K562 (cell line): ENCODE results near the gene PDPK1. TPM values are rescaled to one million over a fixed set of nuclear protein-coding genes. Genes with fewer than 3 reads are reported as not detected.

ENCODE experiments used
- ATAC-seq: fragments of 200-7000 bp; cut with Tn5 transposase; 3 replicates; pipeline ENCODE4 v1.9.1; 2020; ENCODE audit warnings: moderate library complexity
- BruUV-seq: library from RNA; stranded (reverse); fragments of 400-500 nt; replicated peaks from 2 replicates; lab custom pipeline; 2021; lab: Mats Ljungman, UMichigan
- CTCF ChIA-PET: fragments of 300-600 bp; formaldehyde crosslinking; extraction: SDS; loops from one replicate; lab custom pipeline; 2021; ENCODE audit warnings: low intra/inter-chr PET ratio; lab: Yijun Ruan, JAX
- POLR2A ChIA-PET: fragments of 300-600, 350-650 bp; sonication (Branson Sonifier 250); formaldehyde crosslinking; extraction: SDS; loops from one replicate; lab custom pipeline; 2021; ENCODE audit warnings: antibody characterized with exemption, inconsistent platforms; lab: Yijun Ruan, JAX
- DNase-seq, 4 experiments: peaks; one replicate each; pipeline versions ENCODE4 v3.0.0 to v3.0.0-alpha.2; 2011 to 2018; ENCODE audit warnings: low spot score in 3 of 4, mixed read lengths in 3 of 4; ENCODE audit errors: extremely low read depth in 1 of 4
- FAIRE-seq: peaks from 2 replicates; lab custom pipeline; 2011; peaks lifted over from hg19 to GRCh38; lab: Jason Lieb, UNC
- H2AFZ ChIP-seq: 2 replicates; pipeline ENCODE4 v1.6.0; 2011; ENCODE audit warnings: low read depth, low read length, control low read depth, inconsistent platforms
- H3K27ac ChIP-seq: fragments of 200-600 bp; 3 replicates; pipeline ENCODE4 v1.8.0; 2011; ENCODE audit warnings: low read depth, mild to moderate bottlenecking, control low read depth, inconsistent platforms, low read length, moderate library complexity, mixed read lengths; ENCODE audit errors: extremely low read depth
- H3K27me3 ChIP-seq, 2 experiments: fragments of 300-600 bp in 1 of 2; 2 replicates in 1 of 2; 3 replicates in 1 of 2; pipeline versions ENCODE4 v1.6.0 to v1.8.0; 2011; ENCODE audit warnings: inconsistent platforms in 2 of 2, low read length in 2 of 2, mild to moderate bottlenecking in 1 of 2, mixed read lengths in 1 of 2, moderate library complexity in 1 of 2; ENCODE audit not compliant: control insufficient read depth in 2 of 2, insufficient read depth in 2 of 2
- H3K36me3 ChIP-seq: fragments of 300-600 bp; 3 replicates; pipeline ENCODE4 v1.8.0; 2011; ENCODE audit warnings: mild to moderate bottlenecking, low read length, inconsistent platforms; ENCODE audit not compliant: control insufficient read depth, insufficient read depth
- H3K4me1 ChIP-seq, 2 experiments: fragments of 200-600 bp in 1 of 2; replicated peaks in 1 of 2; 2 replicates in 1 of 2; 3 replicates in 1 of 2; pipeline versions ENCODE4 v1.5.1 to v1.8.0; 2011; ENCODE audit warnings: inconsistent platforms in 2 of 2, low read length in 2 of 2, mild to moderate bottlenecking in 1 of 2, mixed read lengths in 1 of 2, moderate library complexity in 1 of 2; ENCODE audit not compliant: control insufficient read depth in 2 of 2, insufficient read depth in 2 of 2
- H3K4me2 ChIP-seq: 2 replicates; pipeline ENCODE4 v1.6.1; 2011; ENCODE audit warnings: low read length, control low read depth, inconsistent platforms, mixed read lengths; ENCODE audit not compliant: insufficient read depth
- H3K4me3 ChIP-seq: fragments of 200-600 bp; sonication (generic), shearing (Covaris generic); 2 replicates; pipeline ENCODE4 v1.5.1; 2016; ENCODE audit warnings: control low read depth, inconsistent platforms
- H3K79me2 ChIP-seq: fragments of 200-600 bp; 3 replicates; pipeline ENCODE4 v1.8.0; 2011; ENCODE audit warnings: low read length, inconsistent platforms; ENCODE audit not compliant: control insufficient read depth, insufficient read depth
- H3K9ac ChIP-seq, 2 experiments: 2 replicates each; pipeline versions ENCODE4 v1.6.0 to v1.6.1; 2011; ENCODE audit warnings: low read depth in 2 of 2, low read length in 2 of 2, control low read depth in 1 of 2, inconsistent platforms in 1 of 2, mild to moderate bottlenecking in 1 of 2, mixed read lengths in 1 of 2; ENCODE audit not compliant: insufficient read depth in 1 of 2
- H3K9me1 ChIP-seq: one replicate; pipeline ENCODE4 v1.6.0; 2011; ENCODE audit warnings: inconsistent platforms, mild to moderate bottlenecking, low read length, moderate library complexity; ENCODE audit not compliant: control insufficient read depth, insufficient read depth
- H3K9me3 ChIP-seq: replicated peaks from 2 replicates; pipeline ENCODE4 v1.5.1; 2011; ENCODE audit warnings: low read depth, low read length, inconsistent platforms; ENCODE audit not compliant: control insufficient read depth, insufficient read depth
- H4K20me1 ChIP-seq: replicated peaks from 2 replicates; pipeline ENCODE4 v1.6.1; 2011; ENCODE audit warnings: low read length, inconsistent platforms, mixed read lengths; ENCODE audit not compliant: control insufficient read depth, insufficient read depth
- CBX8 ChIP-seq: fragments of 200-600 bp; sonication (generic); IDR thresholded peaks from 2 replicates; pipeline ENCODE4 v1.6.1; 2012; ENCODE audit warnings: borderline replicate concordance, mixed run types, low read depth, mild to moderate bottlenecking, moderate library complexity, mixed read lengths, low read length, control low read depth, inconsistent platforms; ENCODE audit not compliant: poor library complexity, severe bottlenecking; ENCODE audit errors: extremely low read depth
- FOXM1 ChIP-seq, 2 experiments: fragments of 450-650 bp in 1 of 2; sonication (generic) in 1 of 2; formaldehyde crosslinking in 1 of 2; IDR thresholded peaks; 2 replicates each; pipeline versions ENCODE4 v1.6.1 to v1.9.0; 2017 to 2022; ENCODE audit warnings: low read depth in 2 of 2, mild to moderate bottlenecking in 2 of 2, missing genetic modification reagents in 1 of 2, moderate library complexity in 1 of 2
- MYBL2 ChIP-seq, 2 experiments: fragments of 450-650 bp in 1 of 2; sonication (generic) in 1 of 2; formaldehyde crosslinking in 1 of 2; IDR thresholded peaks; 2 replicates each; pipeline versions ENCODE4 v1.6.1 to v1.8.1; 2017 to 2022; ENCODE audit warnings: borderline replicate concordance in 1 of 2, inconsistent platforms in 1 of 2, low read depth in 1 of 2, mild to moderate bottlenecking in 1 of 2, missing genetic modification reagents in 1 of 2, moderate library complexity in 1 of 2
- NFE2L1 ChIP-seq: fragments of 450-650 bp; IDR thresholded peaks from 2 replicates; pipeline ENCODE4 v1.6.1; 2016; ENCODE audit warnings: missing genetic modification characterization, low read depth, mild to moderate bottlenecking, missing compliant biosample characterization, moderate library complexity, borderline replicate concordance
- POLR2G ChIP-seq: fragments of 200-400 bp; formaldehyde crosslinking; IDR thresholded peaks from 2 replicates; pipeline ENCODE4 v1.6.1; 2017; ENCODE audit warnings: low read depth, mild to moderate bottlenecking, antibody characterized with exemption, low read length, moderate library complexity
- RBM39 ChIP-seq: fragments of 200-400 bp; formaldehyde crosslinking; optimal IDR thresholded peaks from 2 replicates; pipeline ENCODE3; 2018; ENCODE audit warnings: low read depth, low read length
- XRCC5 ChIP-seq: fragments of 200-400 bp; formaldehyde crosslinking; IDR thresholded peaks from 2 replicates; pipeline ENCODE4 v1.6.1; 2017; ENCODE audit warnings: low read depth, mild to moderate bottlenecking, low read length
- WGBS: fragments of 100-300 bp; shearing (Covaris generic); methylation state at CpG from one replicate; pipeline ENCODE4 v1.1.6; 2016; ENCODE audit warnings: low coverage, mixed read lengths; ENCODE audit not compliant: insufficient coverage; ENCODE audit errors: missing lambda C conversion rate; 5-methylcytosine and 5-hydroxymethylcytosine counted together
- in situ Hi-C: fragments of 300-500 bp; cut with MboI; formaldehyde crosslinking; loops from 4 replicates; pipeline ENCODE4 v1.15.0; 2018; ENCODE audit warnings: inconsistent platforms, mixed read lengths
- intact Hi-C: fragments of 100-400 bp; cut with micrococcal nuclease; formaldehyde crosslinking; loops from 2 replicates; pipeline ENCODE4 v1.14.2; 2022
- polyA plus RNA-seq, 8 experiments: library from polyadenylated mRNA; depleted of rRNA in 4 of 8; stranded (reverse) in 5 of 8; unstranded in 3 of 8; fragments of >200 nt; fragmentation: Nextera tagmentation in 2 of 8; fragmentation: Illumina TruSeq in 1 of 8; extraction: Ambion mirVana in 2 of 8; extraction: Trizol in 1 of 8; gene quantifications; 2 replicates each; pipeline versions ENCODE4 v1.2.1 to v1.2.3, GENCODE V29; 2011 to 2014; ENCODE audit warnings: inconsistent platforms in 1 of 8, missing spikeins in 1 of 8
- total RNA-seq, 7 experiments: library from RNA; depleted of rRNA in 6 of 7; stranded (reverse); fragments of >200 nt in 6 of 7; fragmentation: Illumina TruSeq in 2 of 7; extraction: Trizol in 2 of 7; gene quantifications; 2 replicates each; pipeline versions ENCODE4 v1.2.1 to v1.2.3, GENCODE V29; 2011 to 2021; ENCODE audit warnings: low replicate concordance in 1 of 7
- TF ChIP-seq, protein P1 (sequence below): sonication (generic); formaldehyde crosslinking; IDR thresholded peaks from 2 replicates; pipeline ENCODE4 v1.4.0; 2020; ENCODE audit warnings: mild to moderate bottlenecking, missing genetic modification reagents

Gene PDPK1
- total and polyA plus RNA-seq, 9 of the 15 experiments (the other 6 are each of a cell fraction or from before 2014, with no cell fraction given): 4.0 to 37.2 (median 18.7) TPM

- WGBS: 92% methylated on average over 21 of the region's 24 CpGs
- POLR2A ChIA-PET: interaction anchor here (0.5 kb wide), 1 partner anchor 71 kb away, joined by 6 read pairs; no protein-coding TSS in a partner anchor
- in situ Hi-C loops: loop anchor here (5.0 kb wide), 1 partner anchor 32 kb away; no protein-coding TSS in a partner anchor
- no peak overlapping the region for H3K27ac ChIP-seq
- TF ChIP-seq MYBL2 (IDR thresholded peaks at IDR 0.05; ENCODE audit: low read depth): no peak
- TF ChIP-seq MYBL2 (CRISPR knock-in tag; IDR thresholded peaks at IDR 0.05; ENCODE audit: borderline replicate concordance): no peak
- TF ChIP-seq CBX8: no peak
- no peak for TF ChIP-seq NFE2L1 (tag)
- no peak for TF ChIP-seq XRCC5
- TF ChIP-seq, protein P1, sequence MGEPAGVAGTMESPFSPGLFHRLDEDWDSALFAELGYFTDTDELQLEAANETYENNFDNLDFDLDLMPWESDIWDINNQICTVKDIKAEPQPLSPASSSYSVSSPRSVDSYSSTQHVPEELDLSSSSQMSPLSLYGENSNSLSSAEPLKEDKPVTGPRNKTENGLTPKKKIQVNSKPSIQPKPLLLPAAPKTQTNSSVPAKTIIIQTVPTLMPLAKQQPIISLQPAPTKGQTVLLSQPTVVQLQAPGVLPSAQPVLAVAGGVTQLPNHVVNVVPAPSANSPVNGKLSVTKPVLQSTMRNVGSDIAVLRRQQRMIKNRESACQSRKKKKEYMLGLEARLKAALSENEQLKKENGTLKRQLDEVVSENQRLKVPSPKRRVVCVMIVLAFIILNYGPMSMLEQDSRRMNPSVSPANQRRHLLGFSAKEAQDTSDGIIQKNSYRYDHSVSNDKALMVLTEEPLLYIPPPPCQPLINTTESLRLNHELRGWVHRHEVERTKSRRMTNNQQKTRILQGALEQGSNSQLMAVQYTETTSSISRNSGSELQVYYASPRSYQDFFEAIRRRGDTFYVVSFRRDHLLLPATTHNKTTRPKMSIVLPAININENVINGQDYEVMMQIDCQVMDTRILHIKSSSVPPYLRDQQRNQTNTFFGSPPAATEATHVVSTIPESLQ (CRISPR knock-in tag): no peak
- 0 out of 2 replicates have a peak, but pooled peaks have one; percentile 6 for TF ChIP-seq POLR2G
- no peak for TF ChIP-seq RBM39
- no peak for TF ChIP-seq FOXM1 (IDR thresholded peaks at IDR 0.05; ENCODE audit: low read depth)
- no peak for TF ChIP-seq FOXM1 (CRISPR knock-in tag; IDR thresholded peaks at IDR 0.05; ENCODE audit: low read depth)
- TF ChIP-seq, all 486 proteins: peak for 1
- CTCF ChIA-PET: no interaction called here
- Histone ChIP-seq H3K27me3 (no peaks in the 10 kb centered on the region), H3K4me3 (no peak overlapping the region), H3K4me2 (no peak overlapping the region), H3K9me3 (no peaks in the 10 kb centered on the region), H3K9ac (no peak overlapping the region), H3K4me1 (peaks cover 0 to 8% of the 10 kb centered on the region in 2 experiments; a peak in 1 of 5 replicates), H3K9me1 (no peaks in the 10 kb centered on the region), H4K20me1 (no peaks in the 10 kb centered on the region), H3K79me2 (no peaks in the 10 kb centered on the region), H2AFZ (no peak overlapping the region), H3K36me3 (peaks cover 49% of the 10 kb centered on the region; the same call in 2 of the 3 replicates)
- ATAC-seq: no peak
- no TSS peak for BruUV-seq
- intact Hi-C loops: no loop called here
- FAIRE-seq: no peak
- DNase-seq: no peak
Measured at GRCh38 chr16:2584729-2585650, 47.2 kb downstream of the PDPK1 start.
